ENCODE results near the gene GET4.

GET4 gene

GRCh38 chr7:855686-856369, 20.5 kb upstream of the GET4 start:
- TF ChIP-seq GATA2 (IDR thresholded peaks at IDR 0.05; ENCODE audit: low read depth, low read length), result no peak
- TF ChIP-seq GATA3 (IDR thresholded peaks at IDR 0.05; ENCODE audit: low read depth, low read length), result no peak

- TF ChIP-seq GATA2 (IDR thresholded peaks at IDR 0.05; ENCODE audit: low read depth, low read length) (no peak), GATA3 (IDR thresholded peaks at IDR 0.05; ENCODE audit: low read depth, low read length) (no peak)
Observed at GRCh38 chr7:856444-857095, 19.8 kb upstream of the GET4 start.

DNA sequence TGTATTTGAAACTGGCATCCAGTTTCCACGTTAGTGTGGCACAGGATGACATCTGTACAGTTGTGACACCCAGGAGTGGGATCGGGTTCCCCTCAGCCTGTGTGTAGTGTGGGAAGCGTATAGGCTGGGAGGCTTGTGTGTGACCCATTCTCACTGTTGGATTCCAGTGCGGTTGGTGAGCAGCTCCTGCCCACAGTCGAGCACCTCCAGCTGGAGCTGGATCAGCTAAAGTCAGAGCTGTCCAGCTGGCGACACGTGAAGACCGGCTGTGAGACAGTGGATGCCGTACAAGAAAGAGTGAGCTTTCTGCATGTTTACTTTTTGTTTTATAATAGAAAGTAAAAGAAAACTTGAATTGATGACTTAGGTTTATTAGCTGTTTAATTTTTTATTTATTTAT, 18.7 kb upstream of the GET4 start:
- TF ChIP-seq GATA2 (IDR thresholded peaks at IDR 0.05; ENCODE audit: low read depth, low read length) (no peak), GATA3 (IDR thresholded peaks at IDR 0.05; ENCODE audit: low read depth, low read length) (no peak)

- TF ChIP-seq GATA2 (IDR thresholded peaks at IDR 0.05; ENCODE audit: low read depth, low read length) (no peak), GATA3 (IDR thresholded peaks at IDR 0.05; ENCODE audit: low read depth, low read length) (no peak)
Observed at GRCh38 chr7:859359-860030, 16.9 kb upstream of the GET4 start.

GRCh38 chr7:860149-860548, 16.2 kb upstream of the GET4 start:
- no peak for TF ChIP-seq GATA2 (IDR thresholded peaks at IDR 0.05; ENCODE audit: low read depth, low read length)
- no peak for TF ChIP-seq GATA3 (IDR thresholded peaks at IDR 0.05; ENCODE audit: low read depth, low read length)

DNA sequence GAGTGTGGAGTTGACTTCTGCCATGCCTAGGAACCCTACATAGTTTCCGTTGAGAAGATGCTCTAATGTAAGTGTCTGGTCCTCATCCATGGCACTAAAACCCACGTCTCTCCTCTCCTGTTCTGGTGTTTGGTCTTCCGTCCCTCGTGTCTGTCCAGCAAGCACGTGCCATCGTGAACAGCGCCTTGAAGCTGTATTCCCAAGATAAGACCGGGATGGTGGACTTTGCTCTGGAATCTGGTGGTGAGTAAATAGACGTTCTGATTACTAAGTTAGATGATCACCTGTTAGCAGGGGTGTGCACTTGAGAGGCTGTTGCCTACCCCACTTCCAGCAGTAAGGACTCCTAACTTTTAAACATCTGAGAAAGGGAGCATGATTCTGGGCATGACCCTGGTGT, 15.1 kb upstream of the GET4 start:
- TF ChIP-seq GATA3 (IDR thresholded peaks at IDR 0.05; ENCODE audit: low read depth, low read length) (no peak), GATA2 (IDR thresholded peaks at IDR 0.05; ENCODE audit: low read depth, low read length) (no peak)

- TF ChIP-seq GATA3 (IDR thresholded peaks at IDR 0.05; ENCODE audit: low read depth, low read length) (no peak), GATA2 (IDR thresholded peaks at IDR 0.05; ENCODE audit: low read depth, low read length) (no peak)
Observed at GRCh38 chr7:862157-862556, 14.2 kb upstream of the GET4 start.

DNA sequence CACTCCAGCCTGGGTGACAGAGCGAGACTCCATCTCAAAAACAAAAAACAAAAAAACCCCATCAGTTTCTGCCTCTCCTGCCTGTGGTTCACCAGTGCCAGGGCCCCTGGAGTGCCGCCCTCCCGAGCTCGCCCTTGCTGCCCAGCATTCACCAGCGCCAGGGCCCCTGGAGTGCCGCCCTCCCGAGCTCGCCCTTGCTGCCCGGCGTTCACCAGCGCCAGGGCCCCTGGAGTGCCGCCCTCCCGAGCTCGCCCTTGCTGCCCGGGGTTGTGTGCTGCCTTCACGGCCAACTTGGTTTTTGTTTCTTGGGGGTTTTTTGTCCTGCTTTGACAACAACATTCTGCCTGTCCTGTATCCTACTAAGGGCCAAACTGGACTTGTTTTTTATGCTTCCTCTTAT, 13.2 kb upstream of the GET4 start:
- TF ChIP-seq GATA3 (IDR thresholded peaks at IDR 0.05; ENCODE audit: low read depth, low read length), result no peak
- no peak for TF ChIP-seq GATA2 (IDR thresholded peaks at IDR 0.05; ENCODE audit: low read depth, low read length)

DNA sequence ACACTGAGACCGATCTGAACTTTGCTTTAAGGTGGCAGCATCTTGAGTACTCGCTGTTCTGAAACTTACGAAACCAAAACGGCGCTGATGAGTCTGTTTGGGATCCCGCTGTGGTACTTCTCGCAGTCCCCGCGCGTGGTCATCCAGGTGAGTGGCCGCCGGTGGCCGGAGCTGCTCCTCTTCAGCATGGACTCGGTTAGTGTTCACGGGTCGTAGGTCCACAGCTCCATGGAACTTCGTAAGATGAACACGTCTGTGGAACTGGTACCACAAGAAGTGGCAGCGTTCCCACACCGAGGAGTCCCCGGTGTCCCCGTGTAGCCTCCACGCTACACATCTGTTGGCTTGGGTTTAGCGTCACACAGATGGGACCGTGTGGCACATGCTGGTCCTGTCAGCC, 10.4 kb upstream of the GET4 start:
- no peak for TF ChIP-seq GATA3 (IDR thresholded peaks at IDR 0.05; ENCODE audit: low read depth, low read length)
- TF ChIP-seq GATA2 (IDR thresholded peaks at IDR 0.05; ENCODE audit: low read depth, low read length), result no peak

- no peak for TF ChIP-seq GATA3 (IDR thresholded peaks at IDR 0.05; ENCODE audit: low read depth, low read length)
- TF ChIP-seq GATA2 (IDR thresholded peaks at IDR 0.05; ENCODE audit: low read depth, low read length), result no peak
Observed at GRCh38 chr7:867001-867405, 9.4 kb upstream of the GET4 start.

GRCh38 chr7:867406-868188, 8.8 kb upstream of the GET4 start:
- TF ChIP-seq GATA2 (IDR thresholded peaks at IDR 0.05; ENCODE audit: low read depth, low read length) (no peak), GATA3 (IDR thresholded peaks at IDR 0.05; ENCODE audit: low read depth, low read length) (no peak)

DNA sequence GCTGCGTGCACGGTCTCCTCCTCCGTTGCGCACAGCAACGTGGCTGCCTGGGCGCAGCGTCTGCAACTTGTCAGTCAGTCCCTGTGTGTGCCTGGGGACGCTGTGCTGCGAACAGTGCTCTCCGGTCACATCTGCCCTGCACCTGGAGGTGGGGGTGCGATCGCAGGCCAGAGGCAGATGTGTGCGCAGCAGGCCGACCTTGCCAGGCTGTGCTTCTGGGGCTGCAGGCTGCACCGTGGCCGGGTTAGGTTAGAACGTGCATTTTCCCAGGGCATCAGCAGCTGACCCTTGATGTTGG, 8.2 kb upstream of the GET4 start:
- TF ChIP-seq GATA3 (IDR thresholded peaks at IDR 0.05; ENCODE audit: low read depth, low read length) (no peak), GATA2 (IDR thresholded peaks at IDR 0.05; ENCODE audit: low read depth, low read length) (no peak)

DNA sequence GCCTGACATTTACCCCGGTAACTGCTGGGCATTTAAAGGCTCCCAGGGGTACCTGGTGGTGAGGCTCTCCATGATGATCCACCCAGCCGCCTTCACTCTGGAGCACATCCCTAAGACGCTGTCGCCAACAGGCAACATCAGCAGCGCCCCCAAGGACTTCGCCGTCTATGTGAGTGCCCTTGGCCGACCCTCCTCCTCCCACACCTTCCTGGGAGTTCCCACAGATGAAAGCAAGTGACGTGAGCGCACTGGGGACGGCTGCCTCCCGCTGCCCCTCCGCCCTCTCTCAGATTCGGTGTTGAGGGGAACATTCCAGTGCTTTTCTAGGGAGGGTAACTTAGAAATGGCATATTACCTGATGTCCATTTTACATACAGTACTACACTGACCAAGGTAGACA, 7.0 kb upstream of the GET4 start:
- TF ChIP-seq GATA2 (IDR thresholded peaks at IDR 0.05; ENCODE audit: low read depth, low read length) (no peak), GATA3 (IDR thresholded peaks at IDR 0.05; ENCODE audit: low read depth, low read length) (no peak)

DNA sequence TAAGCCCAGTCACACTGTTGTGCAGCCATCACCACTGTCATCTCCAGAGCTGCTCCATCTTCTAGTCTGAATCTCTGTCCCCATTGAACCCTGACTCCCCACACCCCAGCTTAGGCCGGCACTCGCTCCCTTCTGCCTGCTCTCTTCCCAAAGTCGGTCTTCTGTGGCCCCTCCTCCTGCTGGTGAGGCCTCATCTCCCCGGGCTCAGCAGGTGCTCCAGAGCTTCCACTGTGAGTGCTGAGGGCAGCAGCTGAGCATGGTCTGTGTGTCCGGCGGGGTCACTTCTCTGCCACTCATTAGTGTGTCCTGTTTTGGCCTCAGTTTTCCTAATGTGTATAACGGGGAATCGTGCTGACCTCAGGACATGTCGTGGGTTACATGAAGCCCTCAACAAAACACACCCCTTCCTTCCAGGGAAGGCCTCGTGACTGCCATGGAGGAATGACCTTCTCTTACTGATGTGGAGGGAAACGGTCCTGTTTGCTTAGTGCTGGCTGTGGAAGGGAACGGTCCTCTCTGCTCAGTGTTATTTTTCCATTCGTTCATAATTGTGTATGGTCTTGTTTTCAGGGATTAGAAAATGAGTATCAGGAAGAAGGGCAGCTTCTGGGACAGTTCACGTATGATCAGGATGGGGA, 4.3 kb upstream of the GET4 start:
- TF ChIP-seq GATA3 (IDR thresholded peaks at IDR 0.05; ENCODE audit: low read depth, low read length) (no peak), GATA2 (IDR thresholded peaks at IDR 0.05; ENCODE audit: low read depth, low read length) (no peak)

Measured in SH-SY5Y (cell line).